Skin epidermis (tissue), 12 donors: ENCODE results near the gene SEMA4B.

Experiments
- H3K27ac ChIP-seq, 21 experiments: fragments of 200-600 bp; sonication (generic) in 11 of 21; one replicate each; pipeline ENCODE4 v1.5.0; 2020; ENCODE audit warnings: mild to moderate bottlenecking in 3 of 21, inconsistent platforms in 2 of 21, moderate library complexity in 2 of 21
- H3K4me3 ChIP-seq, 7 experiments: fragments of 200-600 bp; sonication (generic) in 2 of 7; one replicate each; pipeline ENCODE4 v1.5.0; 2020; ENCODE audit warnings: inconsistent platforms in 2 of 7, mild to moderate bottlenecking in 2 of 7, moderate library complexity in 1 of 7

The SEMA4B gene

DNA sequence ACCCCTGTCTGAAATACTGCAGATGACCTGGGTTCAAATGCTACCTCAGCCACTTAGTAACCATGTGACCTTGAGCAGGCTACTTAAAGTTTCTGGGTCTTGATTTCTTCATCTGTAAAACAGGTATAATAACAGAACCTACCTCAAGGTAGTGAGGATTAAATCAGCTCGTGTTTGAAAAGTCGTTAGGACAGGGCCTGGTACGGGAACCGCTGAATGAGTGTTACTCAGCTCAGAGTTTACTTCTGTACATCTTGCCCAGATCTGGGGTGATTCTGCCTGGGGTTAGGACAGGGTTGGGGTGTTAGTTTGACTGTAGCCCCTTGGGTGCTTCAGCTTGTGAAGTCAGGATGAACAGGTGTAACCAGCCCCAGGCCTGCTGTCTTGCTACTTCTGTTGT is 1.8 kb downstream of the SEMA4B start:
- peak overlapping the region in 8 of 21 experiments; percentile 84 to 94 (median 91) for H3K27ac ChIP-seq
- H3K4me3 ChIP-seq: peak overlapping the region in 6 of 7 experiments; percentile 74 to 92 (median 86)

DNA sequence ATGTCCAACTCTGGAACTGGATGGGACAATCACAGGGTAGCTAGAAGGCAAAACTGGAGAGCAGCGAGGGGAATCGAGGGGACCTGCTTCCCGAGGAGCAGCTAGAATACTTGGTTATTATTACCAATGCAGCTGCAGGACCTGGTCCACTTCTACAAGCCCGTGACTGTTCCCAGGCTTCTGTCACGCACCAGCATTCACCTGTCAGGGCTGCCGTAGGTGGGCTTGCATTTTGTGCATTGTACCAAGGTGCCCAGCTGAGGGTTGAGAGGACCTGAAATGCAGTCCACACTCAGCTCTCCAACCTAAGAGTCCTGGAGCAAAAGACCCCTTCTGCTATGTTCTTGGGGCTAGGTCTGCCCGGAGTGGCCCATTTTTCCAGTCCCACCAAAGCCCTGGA is 2.3 kb downstream of the SEMA4B start:
- Histone ChIP-seq H3K27ac (peak overlapping the region in 7 of 21 experiments; percentile 25 to 94 (median 87)), H3K4me3 (peak overlapping the region in 4 of 7 experiments; percentile 5 to 88 (median 78))

DNA sequence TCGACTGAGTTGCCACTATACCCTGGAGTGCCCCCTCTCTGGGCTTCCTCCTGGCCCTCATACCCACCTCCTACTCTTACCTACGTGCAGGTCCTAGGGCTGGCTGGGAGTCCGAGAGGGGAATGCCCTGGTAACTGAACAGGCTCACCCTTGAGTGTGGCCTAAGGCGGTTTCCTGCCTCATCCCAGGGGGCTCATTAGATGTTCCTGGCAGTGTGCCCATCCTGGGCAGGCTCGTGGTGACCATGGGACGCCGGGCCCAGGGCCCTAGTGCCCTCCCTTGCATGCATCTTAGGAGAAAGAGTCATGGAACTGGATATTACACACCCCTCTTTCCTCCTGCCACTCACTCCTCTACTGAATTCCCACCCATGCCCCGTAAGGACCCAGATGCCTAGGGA is 2.8 kb downstream of the SEMA4B start:
- Histone ChIP-seq H3K27ac (peak overlapping the region in 5 of 21 experiments; percentile 20 to 84 (median 38)), H3K4me3 (peak overlapping the region in 3 of 7 experiments; percentile 5 to 88 (median 83))

DNA sequence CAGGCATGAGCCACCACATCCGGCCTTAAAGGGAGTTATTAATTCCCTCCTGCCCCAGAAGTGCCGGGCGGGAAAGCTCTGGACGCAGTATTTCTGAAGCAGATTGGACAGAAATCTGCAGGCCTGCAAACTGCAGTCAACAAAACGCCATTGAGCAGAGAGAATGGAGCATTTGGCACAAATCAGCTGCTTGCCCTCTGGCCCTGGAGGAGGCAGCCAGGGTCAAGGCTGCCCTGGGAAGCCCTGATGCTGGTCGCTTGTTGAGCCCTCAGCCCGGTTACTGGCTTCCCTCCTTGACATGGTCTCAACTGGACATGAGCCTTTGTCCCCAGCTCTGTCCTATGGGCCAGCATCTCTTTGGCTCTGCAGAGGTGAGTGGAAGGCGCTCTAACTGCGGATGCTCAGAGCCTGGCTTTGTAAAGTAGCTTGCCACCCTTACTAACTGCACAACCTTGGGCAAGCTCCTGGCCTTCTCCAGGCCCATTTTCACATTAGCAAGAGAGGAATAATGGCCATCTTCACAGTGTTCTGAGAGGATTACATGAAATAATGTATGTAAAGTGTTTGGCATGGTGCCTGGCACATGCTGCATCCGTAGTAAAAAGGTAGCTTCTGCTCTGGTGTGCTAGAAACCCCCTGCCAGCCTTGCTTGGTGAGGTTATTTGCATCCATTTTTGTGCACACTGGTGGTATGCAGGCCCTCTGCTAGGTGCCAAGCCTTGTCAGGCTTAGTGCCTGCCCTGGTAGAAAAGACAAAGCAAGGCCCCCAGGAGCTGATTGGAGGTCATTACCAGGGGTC is 4.1 kb downstream of the SEMA4B start:
- Histone ChIP-seq H3K27ac (peak overlapping the region in 1 of 21 experiments; percentile 22), H3K4me3 (no peak overlapping the region)

DNA sequence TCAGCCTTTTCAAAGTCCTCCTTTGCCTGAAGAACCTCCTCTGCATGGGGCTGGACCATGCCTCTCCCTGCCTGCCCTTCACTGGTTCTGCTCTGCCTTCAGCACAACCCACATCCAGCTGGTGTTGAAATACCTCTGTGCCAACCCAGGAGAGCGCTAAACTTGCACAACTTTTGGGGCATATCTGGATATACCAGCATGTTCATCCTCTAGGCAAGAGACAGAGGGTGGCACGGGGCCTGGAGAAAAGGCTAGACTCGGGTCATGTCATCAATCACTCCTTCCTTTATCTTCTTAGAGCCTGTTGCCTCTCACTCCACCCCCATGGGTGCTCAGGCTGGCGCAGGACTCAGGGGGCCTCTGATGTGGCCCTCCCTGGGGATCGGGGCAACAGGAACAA is 4.8 kb downstream of the SEMA4B start:
- Histone ChIP-seq H3K4me3 (no peak overlapping the region), H3K27ac (peak overlapping the region in 5 of 21 experiments; percentile 14 to 44 (median 22))

DNA sequence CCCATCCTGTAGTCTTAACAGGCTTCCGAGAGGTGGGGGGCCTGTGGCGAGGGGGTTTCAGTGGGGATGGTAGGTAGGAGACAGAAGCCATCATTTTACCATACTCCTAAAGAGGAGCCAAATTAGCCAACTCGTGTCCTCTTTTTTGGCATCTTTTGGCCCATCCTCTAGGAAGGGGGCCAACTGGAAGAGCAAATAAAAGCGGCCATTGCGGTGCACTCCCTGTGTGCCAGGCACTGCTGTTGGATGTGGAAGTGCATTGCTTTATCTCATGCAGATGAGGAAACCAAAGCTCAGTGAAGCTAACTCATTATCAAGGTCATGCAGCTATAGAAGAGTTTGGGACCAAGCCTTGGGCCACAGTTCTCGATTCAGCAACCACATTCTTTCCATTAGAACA is 6.1 kb downstream of the SEMA4B start:
- Histone ChIP-seq H3K4me3 (no peak overlapping the region), H3K27ac (peak overlapping the region in 1 of 21 experiments; percentile 22)

DNA sequence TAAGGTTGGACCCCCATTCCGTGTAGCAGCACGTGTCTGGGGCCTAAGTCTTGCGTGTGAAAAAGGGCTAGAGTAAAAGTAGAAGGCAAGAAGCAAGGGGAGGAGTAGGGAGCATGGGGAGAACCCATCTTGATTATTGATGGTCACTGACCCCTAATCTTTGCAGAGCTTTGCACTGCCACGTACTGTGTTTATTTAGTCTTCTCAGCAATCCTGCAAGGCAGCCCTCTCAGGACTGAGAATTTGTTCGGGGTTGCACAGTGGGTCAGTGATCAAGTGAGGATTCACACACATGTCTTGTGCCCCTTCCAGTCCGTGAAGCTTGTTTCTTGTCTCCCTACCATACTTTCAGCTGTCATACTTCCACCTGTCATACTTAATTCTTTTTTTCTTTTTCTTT is 7.2 kb downstream of the SEMA4B start:
- H3K4me3 ChIP-seq: no peak overlapping the region
- H3K27ac ChIP-seq: no peak overlapping the region

DNA sequence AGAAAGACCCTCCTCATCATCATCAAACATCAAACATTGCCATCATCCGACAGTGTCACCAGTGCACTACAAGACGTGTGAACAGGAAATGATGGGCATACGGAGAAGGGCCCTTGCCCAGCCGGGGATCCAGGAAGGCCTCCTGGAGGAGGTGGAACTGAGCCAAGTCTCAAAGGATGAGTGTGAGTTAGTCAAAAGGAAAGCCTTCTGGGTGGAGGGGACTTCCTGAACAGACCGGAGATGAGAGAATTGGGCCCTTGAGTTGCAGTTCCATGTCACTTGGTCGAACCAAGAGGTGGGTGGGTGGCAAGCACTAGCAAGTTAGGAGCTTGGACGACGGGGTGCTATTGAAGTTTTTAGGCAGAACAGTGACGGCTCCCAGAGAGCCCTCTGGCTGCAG is 8.5 kb downstream of the SEMA4B start:
- Histone ChIP-seq H3K27ac (peak overlapping the region in 7 of 21 experiments; percentile 16 to 91 (median 84)), H3K4me3 (no peak overlapping the region)

DNA sequence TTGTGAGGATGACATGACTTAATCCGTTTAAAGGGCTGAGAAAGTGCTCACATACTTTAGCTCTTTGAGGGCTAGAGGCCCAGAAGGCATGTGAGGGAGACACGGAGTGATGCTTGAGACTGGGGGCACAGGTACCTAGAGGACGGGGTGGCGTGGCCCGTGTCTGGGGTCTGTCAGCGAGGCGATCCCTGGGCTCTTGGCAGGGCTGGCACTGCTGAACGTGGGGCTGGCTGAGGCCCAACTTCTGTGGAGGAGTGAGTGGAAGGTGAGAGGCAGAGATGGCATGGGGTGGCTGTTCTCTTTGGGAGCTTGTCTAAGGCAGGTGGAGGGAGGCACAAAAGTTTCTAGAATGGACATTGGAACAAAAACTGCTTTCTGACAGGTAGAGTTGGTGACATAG is 9.5 kb downstream of the SEMA4B start:
- H3K27ac ChIP-seq: peak overlapping the region in 17 of 21 experiments; percentile 52 to 92 (median 84)

DNA sequence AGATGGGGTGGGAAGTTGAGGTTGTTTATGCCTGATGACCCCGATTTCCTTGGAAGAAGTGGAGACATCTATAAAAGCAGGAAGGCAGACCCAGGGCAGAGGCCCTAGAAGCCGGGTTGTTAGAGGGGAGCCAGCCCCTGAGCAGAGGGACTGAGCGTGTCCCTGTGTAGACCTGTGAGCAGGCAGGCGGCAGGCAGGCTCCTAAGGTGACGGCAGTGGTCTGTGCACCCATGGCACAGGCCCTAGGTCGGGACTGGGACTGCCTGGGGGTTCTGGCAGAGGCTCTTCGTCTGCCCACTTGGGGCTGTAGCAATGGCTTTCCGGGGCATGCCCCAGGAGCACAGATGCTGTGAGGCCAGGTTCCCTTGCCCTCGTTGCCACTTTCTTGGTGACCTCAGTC is 9.9 kb downstream of the SEMA4B start:
- no peak overlapping the region for H3K4me3 ChIP-seq
- H3K27ac ChIP-seq: peak overlapping the region in 20 of 21 experiments; percentile 52 to 92 (median 82)

More for the DNA sequence above, 9.5 kb downstream of the SEMA4B start:
- H3K4me3 ChIP-seq: no peak overlapping the region

DNA sequence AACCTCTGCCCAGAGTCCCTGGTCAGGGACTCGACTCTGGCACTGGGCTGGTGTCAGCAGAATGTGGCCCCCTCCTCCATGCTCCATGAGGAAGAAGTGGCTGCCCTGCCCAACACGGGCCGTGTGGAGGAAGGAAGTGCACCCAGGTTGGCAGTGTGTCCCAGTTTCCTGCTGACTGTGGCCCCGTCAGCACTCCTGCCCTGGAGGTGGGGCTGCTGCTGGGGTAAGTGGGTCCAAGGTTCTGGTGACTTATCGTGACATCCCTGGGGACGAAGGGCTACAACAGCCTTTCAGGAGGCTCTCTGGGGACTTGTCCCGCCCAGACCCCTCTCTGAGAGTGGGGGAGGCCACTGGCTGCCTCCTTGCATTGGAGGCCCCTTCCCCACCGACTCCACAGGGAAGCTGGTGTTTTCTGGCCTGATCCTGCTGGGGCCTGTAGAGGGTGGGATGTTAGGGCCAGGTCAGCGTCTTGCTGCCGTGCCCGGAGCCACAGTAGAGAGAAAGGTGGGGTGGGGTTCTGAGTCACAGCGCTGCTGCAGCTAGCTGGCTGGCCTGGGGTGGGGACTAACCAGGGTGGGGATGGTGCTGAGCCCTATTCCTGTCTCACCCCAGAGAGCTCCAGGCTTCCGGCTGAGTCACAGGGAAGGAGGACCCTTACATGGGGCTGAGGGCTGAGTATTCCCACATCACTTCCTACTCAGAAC is 10.5 kb downstream of the SEMA4B start:
- H3K27ac ChIP-seq: peak overlapping the region in 20 of 21 experiments; percentile 52 to 92 (median 82)
- H3K4me3 ChIP-seq: no peak overlapping the region

DNA sequence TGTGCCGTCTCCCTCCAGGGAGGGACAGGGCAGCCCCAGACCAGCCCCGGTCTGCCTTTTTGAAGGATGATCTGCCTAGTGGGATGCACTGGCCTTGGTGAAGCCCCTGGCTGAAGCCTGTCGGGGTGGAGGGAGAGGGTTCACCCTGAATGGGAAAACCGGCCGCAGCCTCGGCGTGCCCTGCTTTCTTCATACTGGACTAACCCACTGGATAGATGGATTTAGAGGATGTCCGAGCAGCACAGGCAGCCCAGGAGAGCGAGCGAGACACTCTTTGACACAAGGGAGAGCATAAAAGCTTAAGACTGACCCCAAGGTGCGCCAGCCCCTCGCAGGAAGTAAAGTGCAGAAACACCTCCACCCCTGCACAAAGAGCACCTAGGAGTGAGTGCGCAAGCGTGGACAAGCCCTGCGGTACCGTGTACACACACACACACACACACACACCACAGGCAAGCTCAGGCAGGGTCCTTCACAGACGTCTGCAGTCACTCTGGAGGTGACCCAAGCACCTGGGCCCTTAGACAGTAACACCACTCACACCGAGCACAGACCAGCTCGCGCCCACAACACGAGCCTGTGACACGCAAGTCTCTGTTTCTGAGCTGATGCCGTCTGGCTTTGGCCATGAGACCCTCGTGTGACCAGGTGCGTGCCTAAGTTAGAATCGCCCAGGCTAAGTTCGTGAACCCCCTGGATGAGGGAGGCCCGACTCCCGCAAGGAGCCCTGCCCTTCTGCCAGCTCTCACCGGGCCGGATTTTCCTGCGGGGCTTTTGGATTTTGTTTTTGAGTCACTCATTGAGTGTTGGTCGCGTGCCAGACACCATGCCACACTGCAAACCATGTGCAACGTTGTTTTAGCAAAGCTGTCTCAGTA is 11.3 kb downstream of the SEMA4B start:
- H3K4me3 ChIP-seq: no peak overlapping the region
- H3K27ac ChIP-seq: peak overlapping the region; percentile 16 to 92 (median 81)

DNA sequence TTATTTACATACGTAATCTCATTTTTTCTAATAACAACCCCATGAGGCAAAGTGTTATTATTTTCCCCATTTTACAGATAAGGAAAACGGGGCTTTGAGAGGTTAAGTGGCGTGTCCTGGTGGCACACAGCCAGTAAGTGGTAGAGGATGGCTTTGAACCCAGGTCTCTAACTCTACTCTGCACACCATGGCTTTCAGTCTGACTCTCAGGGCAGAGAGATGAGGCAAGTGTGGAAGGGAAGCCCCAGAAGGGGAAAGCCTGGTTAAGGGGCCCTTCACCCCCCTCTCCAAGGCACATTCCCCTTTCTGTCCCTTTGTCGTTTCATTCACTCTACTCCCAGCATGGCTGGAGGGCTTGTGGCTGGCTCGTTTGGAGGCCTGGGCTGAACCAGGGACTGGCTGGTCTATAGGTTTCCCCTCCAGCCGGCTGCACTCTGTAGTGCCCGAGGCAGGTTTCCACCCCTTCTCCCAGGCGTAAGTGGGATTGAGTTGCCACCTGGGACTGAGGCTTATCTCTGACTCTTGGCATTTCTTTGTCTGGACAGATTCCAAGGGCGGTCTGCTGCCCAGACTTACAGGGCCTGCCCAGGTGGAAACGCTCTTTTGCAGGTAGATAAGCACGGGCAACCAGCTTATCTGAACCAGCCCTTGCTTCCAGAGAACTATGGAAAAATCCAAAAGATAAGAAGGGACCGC is 12.1 kb downstream of the SEMA4B start:
- peak overlapping the region in 19 of 21 experiments; percentile 5 to 92 (median 81) for H3K27ac ChIP-seq
- no peak overlapping the region for H3K4me3 ChIP-seq

DNA sequence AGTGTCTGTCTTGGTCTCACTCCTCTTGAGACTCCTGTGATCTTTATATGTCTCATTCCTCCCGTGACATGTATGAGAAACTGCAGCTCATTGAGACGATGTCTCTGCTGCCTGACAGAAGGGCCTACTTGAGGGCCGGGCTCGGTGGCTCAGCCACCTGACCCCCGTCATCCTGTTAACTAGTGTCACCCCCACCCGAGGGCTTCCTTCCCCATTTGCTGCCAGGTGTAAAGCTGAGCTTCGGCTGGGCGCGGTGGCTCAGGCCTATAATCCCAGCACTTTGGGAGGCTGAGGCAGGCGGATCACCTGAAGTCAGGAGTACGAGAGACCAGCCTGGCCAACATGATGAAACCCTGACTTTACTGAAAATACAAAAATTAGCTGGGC is 12.7 kb downstream of the SEMA4B start:
- Histone ChIP-seq H3K4me3 (no peak overlapping the region), H3K27ac (peak overlapping the region in 16 of 21 experiments; percentile 10 to 92 (median 84))

DNA sequence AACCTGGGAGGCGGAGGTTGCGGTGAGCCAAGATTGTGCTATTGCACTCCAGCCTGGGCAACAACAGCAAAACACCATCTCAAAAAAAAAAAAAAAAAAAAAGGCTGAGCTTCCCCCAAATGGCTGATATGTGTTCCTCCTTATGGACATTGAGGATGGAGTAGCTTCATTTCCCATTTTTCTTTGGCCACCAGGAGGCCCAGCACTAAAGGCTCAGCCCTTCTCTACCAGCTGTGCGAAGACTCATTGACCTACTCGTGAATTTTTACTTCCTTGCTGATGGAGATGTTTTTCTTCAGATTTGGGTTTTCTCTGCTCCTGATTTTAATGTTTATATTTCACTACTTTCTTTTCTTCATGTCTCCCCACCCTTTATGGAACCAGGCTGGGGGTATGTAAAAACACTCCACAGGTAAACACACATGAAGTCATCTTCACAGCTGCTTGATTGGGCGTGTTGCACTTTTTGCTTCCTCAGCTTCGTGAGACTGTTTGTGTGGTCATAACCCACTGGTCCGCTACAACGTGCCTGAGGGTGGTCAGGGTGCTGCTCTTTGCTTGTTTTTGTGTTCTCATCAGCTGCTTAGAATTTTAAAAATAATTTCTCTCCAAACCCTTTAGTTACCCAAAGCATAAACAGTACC is 13.5 kb downstream of the SEMA4B start:
- peak overlapping the region in 2 of 21 experiments; percentile 84 for H3K27ac ChIP-seq
- no peak overlapping the region for H3K4me3 ChIP-seq

DNA sequence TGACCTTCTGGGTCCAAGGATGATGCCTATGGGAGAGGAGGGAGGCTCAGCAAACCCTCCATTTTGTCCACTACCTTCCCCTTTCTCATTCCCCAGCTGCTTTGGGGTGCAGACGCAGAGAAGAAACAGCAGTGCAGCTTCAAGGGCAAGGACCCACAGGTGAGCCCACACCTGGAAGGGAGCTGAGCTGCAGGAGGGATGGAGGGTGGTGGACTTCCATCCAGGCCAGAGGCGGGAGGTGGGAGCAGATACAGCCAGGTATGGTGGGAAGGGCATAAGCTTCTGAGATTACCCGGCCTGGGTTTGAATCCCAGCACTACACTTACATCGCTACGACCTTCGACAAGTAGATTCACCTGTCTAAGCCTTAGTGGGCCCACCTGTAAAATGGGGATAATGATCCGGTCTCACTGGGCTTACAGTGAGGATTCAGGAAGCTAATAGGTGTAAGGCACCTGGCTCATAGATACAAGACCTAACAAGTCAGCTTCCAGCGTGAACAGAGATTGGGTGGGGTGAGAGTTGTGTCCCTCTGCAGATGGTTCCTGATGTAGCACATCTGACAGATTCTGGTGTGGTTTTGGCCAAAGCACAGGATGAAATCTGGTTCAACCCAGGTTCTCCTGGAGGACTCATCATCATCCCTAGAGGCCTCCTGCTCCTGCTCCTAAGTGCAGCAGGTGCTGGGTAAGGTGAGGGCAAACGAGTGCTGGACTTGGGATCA is 16.7 kb downstream of the SEMA4B start:
- peak overlapping the region in 1 of 21 experiments; percentile 68 for H3K27ac ChIP-seq
- no peak overlapping the region for H3K4me3 ChIP-seq

DNA sequence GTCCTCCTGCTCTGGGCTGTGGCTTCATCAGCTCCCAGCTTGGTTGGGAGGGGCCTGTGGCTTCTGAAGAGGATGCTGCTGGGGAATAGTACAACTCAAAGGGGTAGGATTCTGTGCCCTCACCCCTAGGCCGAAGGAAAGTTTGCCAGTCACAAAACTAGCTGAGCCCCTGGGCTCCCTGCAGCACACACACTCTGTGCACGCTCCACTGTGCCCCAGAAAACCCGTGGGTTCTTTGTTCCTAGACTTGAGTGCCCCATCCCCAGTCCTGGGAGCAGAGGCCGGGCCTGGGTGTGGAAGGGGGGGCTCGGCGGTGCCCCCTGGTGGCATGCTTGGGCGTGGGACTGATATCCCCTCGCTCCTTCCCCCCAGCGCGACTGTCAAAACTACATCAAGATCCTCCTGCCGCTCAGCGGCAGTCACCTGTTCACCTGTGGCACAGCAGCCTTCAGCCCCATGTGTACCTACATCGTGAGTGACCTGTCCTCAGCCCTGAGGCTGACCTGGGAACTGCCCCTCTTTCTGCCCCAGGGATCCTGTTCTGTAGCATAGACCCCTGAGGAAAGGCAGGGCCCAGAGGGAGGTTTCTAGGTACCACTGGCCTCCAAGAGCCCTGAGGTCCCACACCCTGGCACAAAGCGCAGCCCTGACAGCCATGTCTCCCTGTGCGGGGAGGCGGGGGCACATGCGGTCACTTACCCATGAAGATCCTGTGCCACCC is 18.5 kb downstream of the SEMA4B start:
- Histone ChIP-seq H3K27ac (peak overlapping the region in 2 of 21 experiments; percentile 26 to 61), H3K4me3 (no peak overlapping the region)
